PC-3 (cell line): ENCODE data around the gene CNTNAP2. TPM values are rescaled to one million over a fixed set of nuclear protein-coding genes. Genes with fewer than 3 reads are reported as not detected.

ENCODE experiments used
- ATAC-seq: fragments of 200-7000 bp; cut with Tn5 transposase; 2 replicates; pipeline ENCODE4 v1.9.1; 2020; ENCODE audit warnings: mild to moderate bottlenecking, moderate library complexity
- BruUV-seq: library from RNA; stranded (reverse); fragments of 400-500 nt; replicated peaks from 2 replicates; lab custom pipeline; 2021; lab: Mats Ljungman, UMichigan
- CTCF ChIA-PET: fragments of 300-600 bp; sonication (Branson Sonifier 250); formaldehyde crosslinking; loops from one replicate; lab custom pipeline; 2022; ENCODE audit warnings: antibody characterized with exemption; lab: Charles Lee
- POLR2A ChIA-PET: fragments of 300-600 bp; sonication (Branson Sonifier 250); formaldehyde crosslinking; loops from one replicate; lab custom pipeline; 2022; ENCODE audit warnings: antibody characterized with exemption; ENCODE audit not compliant: unreplicated experiment; lab: Charles Lee
- DNase-seq: peaks from one replicate; pipeline ENCODE4 v3.0.0-alpha.2; 2015
- H2AFZ ChIP-seq: fragments of 300-600 bp; sonication (generic); 2 replicates; pipeline ENCODE4 v1.6.0; 2016; ENCODE audit warnings: antibody characterized with exemption, low read length
- H3F3A ChIP-seq: fragments of 300-600 bp; sonication (generic); one replicate; pipeline ENCODE4 v1.6.0; 2017; ENCODE audit warnings: antibody characterized with exemption, low read length, control low read depth, mild to moderate bottlenecking; ENCODE audit not compliant: unreplicated experiment
- H3K27ac ChIP-seq: fragments of 300-600 bp; sonication (generic); 2 replicates; pipeline ENCODE4 v1.5.1; 2016; ENCODE audit warnings: mild to moderate bottlenecking, low read length
- H3K27me3 ChIP-seq: fragments of 300-600 bp; sonication (generic); 2 replicates; pipeline ENCODE4 v1.6.1; 2016; ENCODE audit warnings: low read length, mixed read lengths
- H3K36me3 ChIP-seq: fragments of 300-600 bp; sonication (generic); 2 replicates; pipeline ENCODE4 v1.6.1; 2016; ENCODE audit warnings: low read depth, mixed run types, low read length, mixed read lengths
- H3K4me1 ChIP-seq: fragments of 300-600 bp; sonication (generic); 2 replicates; pipeline ENCODE4 v1.5.1; 2016; ENCODE audit warnings: low read length; ENCODE audit not compliant: insufficient read depth
- H3K4me2 ChIP-seq: fragments of 300-600 bp; sonication (generic); 2 replicates; pipeline ENCODE4 v1.6.0; 2016; ENCODE audit warnings: low read length
- H3K4me3 ChIP-seq: fragments of 300-600 bp; sonication (generic); 2 replicates; pipeline ENCODE4 v1.5.1; 2016; ENCODE audit warnings: mild to moderate bottlenecking, low read length, mixed read lengths
- H3K79me2 ChIP-seq: fragments of 300-600 bp; sonication (generic); 2 replicates; pipeline ENCODE4 v1.6.1; 2017; ENCODE audit warnings: low read length, mixed read lengths
- H3K9ac ChIP-seq: fragments of 300-600 bp; sonication (generic); 2 replicates; pipeline ENCODE4 v1.6.0; 2016; ENCODE audit warnings: mild to moderate bottlenecking, low read length
- H3K9me2 ChIP-seq: fragments of 300-600 bp; sonication (generic); replicated peaks from 2 replicates; pipeline ENCODE4 v1.6.1; 2016; ENCODE audit warnings: mixed run types, low read length, mixed read lengths
- H3K9me3 ChIP-seq: fragments of 300-600 bp; sonication (generic); 2 replicates; pipeline ENCODE4 v1.6.1; 2016; ENCODE audit warnings: low read length, mixed read lengths
- H4K20me1 ChIP-seq: fragments of 300-600 bp; sonication (generic); 2 replicates; pipeline ENCODE4 v1.6.1; 2016; ENCODE audit warnings: low read length, mixed read lengths
- CTCF ChIP-seq: fragments of 300-600 bp; sonication (generic); conservative IDR thresholded peaks from 2 replicates; pipeline ENCODE4 v1.5.1; 2017; ENCODE audit warnings: antibody characterized with exemption, low read depth, mild to moderate bottlenecking, low read length
- EZH2 ChIP-seq: fragments of 300-600 bp; sonication (generic); IDR thresholded peaks from one replicate; pipeline ENCODE4 v1.6.1; 2017; ENCODE audit warnings: antibody characterized with exemption, mild to moderate bottlenecking, low read length; ENCODE audit not compliant: unreplicated experiment
- EZH2phosphoT487 ChIP-seq: fragments of 300-600 bp; sonication (generic); IDR thresholded peaks from 2 replicates; pipeline ENCODE4 v1.6.1; 2018; ENCODE audit warnings: mild to moderate bottlenecking, antibody characterized with exemption, low read length, borderline replicate concordance
- intact Hi-C: fragments of 100-400 bp; cut with micrococcal nuclease; formaldehyde crosslinking; loops from 2 replicates; pipeline ENCODE4 v1.9.0; 2023
- total RNA-seq: library from RNA; depleted of rRNA; stranded (reverse); fragments of >200 nt; gene quantifications from 2 replicates; pipeline ENCODE4 v1.2.3, GENCODE V29; 2014

CNTNAP2 gene
- total RNA-seq, 1 experiment from 2014 or later = 1.5 TPM

DNA sequence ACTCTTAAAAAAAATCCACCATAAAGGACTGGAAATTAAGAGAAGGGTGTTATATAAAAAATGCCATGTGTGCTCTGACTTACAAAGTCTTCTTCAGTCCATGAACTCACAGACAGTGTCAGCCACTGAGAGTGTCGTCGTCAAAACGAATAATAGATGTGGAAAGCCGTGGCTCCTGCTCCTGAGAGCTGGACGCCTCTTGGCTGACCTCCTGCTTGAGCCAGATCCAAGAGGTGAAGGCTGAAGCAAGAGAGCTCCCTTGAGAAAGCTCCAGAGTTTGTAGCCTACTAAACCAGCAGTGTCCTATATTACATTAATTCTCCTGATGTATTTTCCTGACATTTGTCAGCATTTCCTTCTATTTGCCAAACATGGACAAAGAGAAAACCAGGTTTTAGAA, 2239.7 kb downstream of the CNTNAP2 start:
- Histone ChIP-seq H3K4me3 (no peak overlapping the region), H3K36me3 (no peaks in the 10 kb centered on the region), H2AFZ (no peak overlapping the region), H3K27me3 (peaks cover 26% of the 10 kb centered on the region), H3K9me2 (no peaks in the 10 kb centered on the region), H3K27ac (no peak overlapping the region), H3F3A (no peaks in the 10 kb centered on the region), H3K9ac (no peak overlapping the region), H4K20me1 (no peaks in the 10 kb centered on the region), H3K4me1 (no peaks in the 10 kb centered on the region), H3K9me3 (no peaks in the 10 kb centered on the region), H3K79me2 (no peaks in the 10 kb centered on the region), H3K4me2 (no peak overlapping the region)
- ChIA-PET POLR2A (no interaction called here), CTCF (no interaction called here)
- no peak for DNase-seq
- no TSS peak for BruUV-seq
- TF ChIP-seq CTCF = no peak
- no peak for TF ChIP-seq EZH2phosphoT487
- no peak for TF ChIP-seq EZH2
- intact Hi-C loops = no loop called here
- no peak for ATAC-seq

GRCh38 chr7:148362541-148362940, 2245.9 kb downstream of the CNTNAP2 start:
- Histone ChIP-seq H3K9me2 (no peaks in the 10 kb centered on the region), H3K27ac (no peak overlapping the region), H4K20me1 (no peaks in the 10 kb centered on the region), H3F3A (no peaks in the 10 kb centered on the region), H3K36me3 (no peaks in the 10 kb centered on the region), H3K4me3 (no peak overlapping the region), H3K4me1 (no peaks in the 10 kb centered on the region), H3K9ac (no peak overlapping the region), H3K9me3 (no peaks in the 10 kb centered on the region), H3K4me2 (no peak overlapping the region), H3K79me2 (no peaks in the 10 kb centered on the region), H2AFZ (no peak overlapping the region), H3K27me3 (peaks cover 17% of the 10 kb centered on the region)
- POLR2A ChIA-PET = no interaction called here
- TF ChIP-seq EZH2 (no peak), EZH2phosphoT487 (no peak), CTCF (no peak)
- CTCF ChIA-PET = no interaction called here
- DNase-seq (no peak), ATAC-seq (no peak)
- intact Hi-C loops = no loop called here
- BruUV-seq = no TSS peak

GRCh38 chr7:148367731-148368475, 2251.3 kb downstream of the CNTNAP2 start:
- CTCF ChIA-PET = no interaction called here
- Histone ChIP-seq H3K27me3 (no peaks in the 10 kb centered on the region), H3K9ac (no peak overlapping the region), H3K4me2 (no peak overlapping the region), H3K4me1 (no peaks in the 10 kb centered on the region), H3K4me3 (no peak overlapping the region), H3K9me3 (no peaks in the 10 kb centered on the region), H3K79me2 (no peaks in the 10 kb centered on the region), H2AFZ (no peak overlapping the region), H3F3A (no peaks in the 10 kb centered on the region), H3K9me2 (no peaks in the 10 kb centered on the region), H3K36me3 (no peaks in the 10 kb centered on the region), H4K20me1 (no peaks in the 10 kb centered on the region), H3K27ac (no peak overlapping the region)
- POLR2A ChIA-PET = no interaction called here
- no TSS peak for BruUV-seq
- no peak for TF ChIP-seq EZH2
- no peak for TF ChIP-seq EZH2phosphoT487
- TF ChIP-seq CTCF = no peak
- ATAC-seq (no peak), DNase-seq (no peak)
- intact Hi-C loops = no loop called here
